A673 (cell line): Measurements from ENCODE around the gene PDGFRB. TPM values are rescaled to one million over a fixed set of nuclear protein-coding genes. Genes with fewer than 3 reads are reported as not detected.

Source experiments
- BruUV-seq: library from RNA; stranded (reverse); fragments of 400-500 nt; replicated peaks from 2 replicates; lab custom pipeline; 2021; lab: Mats Ljungman, UMichigan
- CTCF ChIA-PET: fragments of 300-600 bp; sonication (Branson Sonifier 250); formaldehyde crosslinking; loops from one replicate; lab custom pipeline; 2022; ENCODE audit warnings: antibody characterized with exemption; lab: Charles Lee
- POLR2A ChIA-PET: fragments of 300-600 bp; sonication (Branson Sonifier 250); formaldehyde crosslinking; loops from one replicate; lab custom pipeline; 2022; ENCODE audit warnings: antibody characterized with exemption; ENCODE audit not compliant: low non-redundant PET; lab: Charles Lee
- DNase-seq: peaks from one replicate; pipeline ENCODE4 v3.0.0-alpha.2; 2015; ENCODE audit warnings: low spot score
- H3K27ac ChIP-seq: fragments of 200-600 bp; sonication (generic); 2 replicates; pipeline ENCODE4 v1.5.1; 2016; ENCODE audit warnings: mixed run types, low read depth, mild to moderate bottlenecking, mixed read lengths, antibody characterized with exemption, low read length; ENCODE audit not compliant: poor library complexity, severe bottlenecking
- H3K27me3 ChIP-seq: fragments of 200-600 bp; sonication (generic); replicated peaks from 2 replicates; pipeline ENCODE4 v1.6.1; 2017; ENCODE audit warnings: mixed run types, low read depth, mild to moderate bottlenecking, mixed read lengths, antibody characterized with exemption, low read length; ENCODE audit not compliant: insufficient read depth, poor library complexity
- H3K36me3 ChIP-seq: fragments of 200-600 bp; sonication (generic); 2 replicates; pipeline ENCODE4 v1.6.1; 2016; ENCODE audit warnings: mixed run types, mild to moderate bottlenecking, mixed read lengths, antibody characterized with exemption, low read length; ENCODE audit not compliant: insufficient read depth, poor library complexity, severe bottlenecking
- H3K4me1 ChIP-seq: fragments of 200-600 bp; sonication (generic); 2 replicates; pipeline ENCODE4 v1.6.1; 2017; ENCODE audit warnings: mixed run types, mild to moderate bottlenecking, mixed read lengths, antibody characterized with exemption, low read length; ENCODE audit not compliant: insufficient read depth, poor library complexity, severe bottlenecking
- H3K4me3 ChIP-seq: fragments of 200-600 bp; sonication (generic); 2 replicates; pipeline ENCODE4 v1.5.1; 2016; ENCODE audit warnings: low read depth, mixed run types, mild to moderate bottlenecking, mixed read lengths, low read length; ENCODE audit not compliant: poor library complexity, severe bottlenecking
- H3K9me3 ChIP-seq: fragments of 200-600 bp; sonication (generic); 2 replicates; pipeline ENCODE4 v1.6.1; 2016; ENCODE audit warnings: mixed run types, low read depth, mild to moderate bottlenecking, mixed read lengths, antibody characterized with exemption, low read length; ENCODE audit not compliant: poor library complexity, severe bottlenecking
- EZH2 ChIP-seq: fragments of 200-600 bp; sonication (generic); IDR thresholded peaks from 2 replicates; pipeline ENCODE4 v1.6.1; 2017; ENCODE audit warnings: borderline replicate concordance, low read depth, mild to moderate bottlenecking, mixed read lengths, antibody characterized with exemption, low read length; ENCODE audit not compliant: poor library complexity, severe bottlenecking
- intact Hi-C: fragments of 100-400 bp; cut with micrococcal nuclease; formaldehyde crosslinking; loops from one replicate; pipeline ENCODE4 v1.10.0; 2022; ENCODE audit not compliant: unreplicated experiment
- total RNA-seq: library from RNA; stranded (reverse); gene quantifications from 2 replicates; pipeline ENCODE4 v1.2.3, GENCODE V29; 2021
- TF ChIP-seq, protein P1 (sequence below): fragments of 300-800, 200-600 bp; sonication (generic); conservative IDR thresholded peaks from 2 replicates; pipeline ENCODE4 v1.5.1; 2017; ENCODE audit warnings: low read depth, mild to moderate bottlenecking, antibody characterized with exemption, low read length, moderate library complexity, mixed read lengths

The PDGFRB gene
- total RNA-seq, 1 experiment from 2014 or later = 25.9 TPM

- ChIA-PET CTCF (no interaction called here), POLR2A (no interaction called here)
- Histone ChIP-seq H3K4me3 (no peak overlapping the region), H3K9me3 (no peaks in the 10 kb centered on the region), H3K27ac (no peak overlapping the region), H3K36me3 (no peaks in the 10 kb centered on the region), H3K4me1 (no peaks in the 10 kb centered on the region), H3K27me3 (peaks cover 8% of the 10 kb centered on the region)
- intact Hi-C loops = no loop called here
- DNase-seq = no peak
- BruUV-seq = no TSS peak
- TF ChIP-seq, protein P1, sequence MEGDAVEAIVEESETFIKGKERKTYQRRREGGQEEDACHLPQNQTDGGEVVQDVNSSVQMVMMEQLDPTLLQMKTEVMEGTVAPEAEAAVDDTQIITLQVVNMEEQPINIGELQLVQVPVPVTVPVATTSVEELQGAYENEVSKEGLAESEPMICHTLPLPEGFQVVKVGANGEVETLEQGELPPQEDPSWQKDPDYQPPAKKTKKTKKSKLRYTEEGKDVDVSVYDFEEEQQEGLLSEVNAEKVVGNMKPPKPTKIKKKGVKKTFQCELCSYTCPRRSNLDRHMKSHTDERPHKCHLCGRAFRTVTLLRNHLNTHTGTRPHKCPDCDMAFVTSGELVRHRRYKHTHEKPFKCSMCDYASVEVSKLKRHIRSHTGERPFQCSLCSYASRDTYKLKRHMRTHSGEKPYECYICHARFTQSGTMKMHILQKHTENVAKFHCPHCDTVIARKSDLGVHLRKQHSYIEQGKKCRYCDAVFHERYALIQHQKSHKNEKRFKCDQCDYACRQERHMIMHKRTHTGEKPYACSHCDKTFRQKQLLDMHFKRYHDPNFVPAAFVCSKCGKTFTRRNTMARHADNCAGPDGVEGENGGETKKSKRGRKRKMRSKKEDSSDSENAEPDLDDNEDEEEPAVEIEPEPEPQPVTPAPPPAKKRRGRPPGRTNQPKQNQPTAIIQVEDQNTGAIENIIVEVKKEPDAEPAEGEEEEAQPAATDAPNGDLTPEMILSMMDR = no peak
- no peak for TF ChIP-seq EZH2
Observed at GRCh38 chr5:150183436-150183835, 27.8 kb upstream of the PDGFRB start.

DNA sequence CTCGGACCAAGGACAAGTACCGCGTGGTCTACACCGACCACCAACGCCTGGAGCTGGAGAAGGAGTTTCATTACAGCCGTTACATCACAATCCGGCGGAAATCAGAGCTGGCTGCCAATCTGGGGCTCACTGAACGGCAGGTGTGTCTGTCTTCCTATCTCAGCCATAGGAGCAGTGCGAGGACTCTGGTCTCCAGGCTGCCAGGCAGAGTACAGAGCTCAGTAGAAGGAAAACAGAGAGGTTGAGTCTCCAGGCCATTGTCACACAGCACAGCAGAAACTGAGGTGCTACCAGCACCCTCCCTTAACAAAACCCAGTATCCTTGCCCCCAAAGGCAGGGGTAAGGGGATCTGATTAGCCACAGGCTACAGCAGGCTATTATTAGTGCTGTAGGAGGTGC lies 27.1 kb upstream of the PDGFRB start:
- H3K27me3 ChIP-seq = peaks cover 2% of the 10 kb centered on the region
- TF ChIP-seq, protein P1 = no peak
- TF ChIP-seq EZH2 = no peak
- no peaks in the 10 kb centered on the region for H3K4me1 ChIP-seq
- BruUV-seq = no TSS peak
- ChIA-PET CTCF (no interaction called here), POLR2A (no interaction called here)
- intact Hi-C loops = no loop called here
- no peaks in the 10 kb centered on the region for H3K9me3 ChIP-seq
- no peaks in the 10 kb centered on the region for H3K36me3 ChIP-seq
- no peak overlapping the region for H3K27ac ChIP-seq
- no peak overlapping the region for H3K4me3 ChIP-seq
- no peak for DNase-seq

GRCh38 chr5:150181766-150182545 lies 26.3 kb upstream of the PDGFRB start:
- no TSS peak for BruUV-seq
- CTCF ChIA-PET = no interaction called here
- POLR2A ChIA-PET = no interaction called here

More at GRCh38 chr5:150181766-150182545, 26.3 kb upstream of the PDGFRB start:
- Histone ChIP-seq H3K9me3 (no peaks in the 10 kb centered on the region), H3K4me1 (no peaks in the 10 kb centered on the region), H3K27me3 (no peaks in the 10 kb centered on the region), H3K36me3 (no peaks in the 10 kb centered on the region), H3K27ac (no peak overlapping the region), H3K4me3 (no peak overlapping the region)
- TF ChIP-seq, protein P1 = no peak
- no peak for TF ChIP-seq EZH2
- intact Hi-C loops = no loop called here
- no peak for DNase-seq
